Measurements from ENCODE around the gene ZMYND15. TPM values are rescaled to one million over a fixed set of nuclear protein-coding genes. Genes with fewer than 3 reads are reported as not detected.

The ZMYND15 gene
- total RNA-seq, 1 donor from 2014 or later = under 0.01 TPM

GRCh38 chr17:4788159-4788806, 48.6 kb downstream of the ZMYND15 start:
- Histone ChIP-seq H3K36me3 (ENCODE audit: control insufficient read depth, insufficient read depth, low read length) (no peaks in the 10 kb centered on the region), H3K27me3 (ENCODE audit: control insufficient read depth, insufficient read depth, low read length) (peaks cover 9% of the 10 kb centered on the region), H3K4me3 (ENCODE audit: low read depth, low read length) (peak overlapping the region; percentile 77)
- no peak for FAIRE-seq
- DNase-seq (ENCODE audit: low read depth) = no peak
- TF ChIP-seq CTCF (IDR thresholded peaks at IDR 0.05; ENCODE audit: insufficient read depth, low read length, severe bottlenecking) = no peak

GRCh38 chr17:4788807-4789700, 49.4 kb downstream of the ZMYND15 start, which contains the start of gene GLTPD2:
TSS of gene GLTPD2 (plus strand) at chr17:4788964. CDS start at chr17:4789012, 48 bp downstream.
- peaks cover 4% of the 10 kb centered on the region for H3K27me3 ChIP-seq (ENCODE audit: control insufficient read depth, insufficient read depth, low read length)
- no peaks in the 10 kb centered on the region for H3K36me3 ChIP-seq (ENCODE audit: control insufficient read depth, insufficient read depth, low read length)
- no peak for FAIRE-seq
- no peak for TF ChIP-seq CTCF (IDR thresholded peaks at IDR 0.05; ENCODE audit: insufficient read depth, low read length, severe bottlenecking)
- H3K4me3 ChIP-seq (ENCODE audit: low read depth, low read length) = peak within 1 kb of the TSS; percentile 77
- DNase-seq (ENCODE audit: low read depth) = no peak

DNA sequence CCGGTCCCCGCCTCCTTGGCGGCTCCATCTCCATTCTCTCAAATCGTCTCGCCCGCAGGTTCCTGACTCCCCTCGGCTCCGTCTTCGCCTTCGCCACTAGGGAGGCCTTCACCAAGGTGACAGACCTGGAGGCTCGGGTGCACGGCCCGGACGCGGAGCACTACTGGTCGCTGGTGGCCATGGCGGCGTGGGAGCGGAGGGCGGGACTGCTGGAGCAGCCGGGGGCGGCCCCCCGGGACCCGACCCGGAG, 50.0 kb downstream of the ZMYND15 start:
- Histone ChIP-seq H3K4me3 (ENCODE audit: low read depth, low read length) (peak overlapping the region; percentile 77), H3K36me3 (ENCODE audit: control insufficient read depth, insufficient read depth, low read length) (no peaks in the 10 kb centered on the region), H3K27me3 (ENCODE audit: control insufficient read depth, insufficient read depth, low read length) (peaks cover 3% of the 10 kb centered on the region)
- DNase-seq (ENCODE audit: low read depth) (no peak), FAIRE-seq (no peak)
- no peak for TF ChIP-seq CTCF (IDR thresholded peaks at IDR 0.05; ENCODE audit: insufficient read depth, low read length, severe bottlenecking)

GRCh38 chr17:4789951-4790704, 50.5 kb downstream of the ZMYND15 start:
- peak; percentile 93 for FAIRE-seq
- Histone ChIP-seq H3K36me3 (ENCODE audit: control insufficient read depth, insufficient read depth, low read length) (no peaks in the 10 kb centered on the region), H3K4me3 (ENCODE audit: low read depth, low read length) (peak overlapping the region; percentile 77), H3K27me3 (ENCODE audit: control insufficient read depth, insufficient read depth, low read length) (peaks cover 3% of the 10 kb centered on the region)
- peak; percentile 84 for TF ChIP-seq CTCF (IDR thresholded peaks at IDR 0.05; ENCODE audit: insufficient read depth, low read length, severe bottlenecking)
- peak; percentile 98 for DNase-seq (ENCODE audit: low read depth)

DNA sequence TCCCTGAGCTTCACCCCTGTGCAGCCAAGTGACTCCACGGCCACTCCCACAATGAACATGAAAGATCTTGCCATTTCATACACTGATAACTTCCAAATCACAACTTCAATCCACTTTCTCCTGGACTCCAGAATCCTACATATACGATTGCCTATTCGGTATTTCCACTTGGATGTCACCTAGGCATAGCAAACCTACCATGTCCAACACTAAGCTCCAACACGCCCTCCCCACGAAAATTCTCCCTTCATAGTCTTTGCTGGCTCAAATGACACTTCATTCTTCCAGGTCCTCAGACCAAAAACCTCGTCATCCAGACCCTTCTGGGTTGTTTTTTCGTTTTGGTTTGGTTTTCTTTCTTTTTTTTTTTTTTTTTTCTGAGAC, 51.1 kb downstream of the ZMYND15 start:
- TF ChIP-seq CTCF (IDR thresholded peaks at IDR 0.05; ENCODE audit: insufficient read depth, low read length, severe bottlenecking) = no peak
- FAIRE-seq (no peak), DNase-seq (ENCODE audit: low read depth) (no peak)
- no peaks in the 10 kb centered on the region for H3K27me3 ChIP-seq (ENCODE audit: control insufficient read depth, insufficient read depth, low read length)
- peak overlapping the region; percentile 77 for H3K4me3 ChIP-seq (ENCODE audit: low read depth, low read length)
- H3K36me3 ChIP-seq (ENCODE audit: control insufficient read depth, insufficient read depth, low read length) = no peaks in the 10 kb centered on the region

All from bronchial epithelial cell (primary cell).